Activated T-cell treated with anti-CD3 and anti-CD28 coated beads for 4 hours (primary cell): ENCODE data around the gene PAEP.
"Not testable (repeated sequence)": the region's sequence is repeated elsewhere in the genome, so short reads cannot be mapped to it uniquely, and the experiment has no call there.

Experiments
- DNase-seq: peaks from one replicate; pipeline ENCODE4 v3.0.0-alpha.2; 2020

Gene PAEP

DNA sequence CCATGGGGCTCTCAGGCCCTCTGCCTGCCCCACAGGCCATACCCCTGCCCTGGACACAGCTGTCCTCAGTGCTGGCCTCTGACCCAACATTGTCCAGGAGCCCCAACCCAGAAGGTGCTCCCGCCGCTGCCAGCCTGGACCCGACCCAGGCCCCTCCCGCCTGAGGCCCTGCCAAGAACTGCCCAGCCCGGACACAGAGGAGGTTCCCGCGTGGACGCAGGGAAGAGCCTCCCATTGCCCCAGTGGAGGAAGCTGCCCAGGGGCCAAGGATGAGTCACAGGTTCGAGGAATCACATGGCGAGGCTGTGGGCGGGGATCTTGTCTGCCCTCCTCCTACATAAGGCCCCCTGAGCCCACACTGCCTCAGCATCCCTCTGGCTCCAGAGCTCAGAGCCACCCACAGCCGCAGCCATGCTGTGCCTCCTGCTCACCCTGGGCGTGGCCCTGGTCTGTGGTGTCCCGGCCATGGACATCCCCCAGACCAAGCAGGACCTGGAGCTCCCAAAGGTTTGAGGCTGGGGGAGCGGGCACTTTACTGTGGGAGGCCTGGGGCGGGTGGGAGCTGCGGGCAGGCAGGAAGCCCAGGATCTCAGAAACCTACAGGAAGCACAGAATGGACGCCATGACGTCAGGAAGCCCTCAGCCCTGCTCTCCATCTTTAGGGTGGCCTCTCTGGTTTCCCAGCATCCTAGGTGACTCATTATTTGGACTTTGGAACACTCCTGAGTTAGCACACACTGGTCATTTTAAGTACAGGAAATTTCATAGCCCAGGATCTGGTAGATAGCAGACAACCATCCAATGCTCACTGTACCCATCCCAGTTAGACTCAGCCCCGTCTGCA lies at the start of gene PAEP:
TSS of gene PAEP (plus strand) at position 366 of the 844 bp plus-strand sequence.
- DNase-seq, result no peak

DNA sequence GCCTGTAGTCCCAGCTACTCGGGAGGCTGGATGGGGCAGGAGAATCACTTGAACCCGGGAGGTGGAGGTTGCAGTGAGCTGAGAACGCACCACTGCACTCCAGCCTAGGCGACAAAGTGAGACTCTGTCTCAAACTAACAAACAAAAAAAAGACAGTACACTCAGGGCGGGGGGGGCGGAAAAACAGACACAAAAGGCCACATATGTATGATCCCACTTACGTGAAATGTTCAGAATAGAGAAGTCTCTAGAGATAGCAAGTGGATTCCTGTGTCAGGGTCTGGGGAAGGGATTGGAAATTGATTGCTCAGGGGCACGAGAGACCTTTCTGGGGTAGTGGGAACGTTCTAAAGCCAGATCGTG lies 49.3 kb upstream of the PAEP start:
- no peak for DNase-seq

DNA sequence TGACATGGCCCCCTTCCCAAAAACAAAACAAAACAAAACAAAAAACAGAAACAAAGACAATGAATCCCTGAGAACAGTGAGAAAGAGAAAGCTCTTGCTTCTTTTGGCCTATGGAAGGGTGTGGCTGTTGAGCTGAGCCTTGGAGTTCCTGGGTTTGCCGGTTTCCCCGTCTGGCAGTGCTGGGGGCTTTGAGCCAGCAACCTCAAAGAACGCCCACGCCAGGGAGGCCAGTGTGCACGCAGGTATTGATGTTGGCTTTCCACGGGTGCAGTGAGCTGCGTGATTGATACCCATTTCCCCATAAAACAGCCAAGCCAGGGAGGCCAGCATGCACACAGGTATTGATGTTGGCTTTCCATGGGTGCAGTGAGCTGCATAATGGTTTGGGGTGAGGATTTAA lies 48.7 kb upstream of the PAEP start:
- no peak for DNase-seq

DNA sequence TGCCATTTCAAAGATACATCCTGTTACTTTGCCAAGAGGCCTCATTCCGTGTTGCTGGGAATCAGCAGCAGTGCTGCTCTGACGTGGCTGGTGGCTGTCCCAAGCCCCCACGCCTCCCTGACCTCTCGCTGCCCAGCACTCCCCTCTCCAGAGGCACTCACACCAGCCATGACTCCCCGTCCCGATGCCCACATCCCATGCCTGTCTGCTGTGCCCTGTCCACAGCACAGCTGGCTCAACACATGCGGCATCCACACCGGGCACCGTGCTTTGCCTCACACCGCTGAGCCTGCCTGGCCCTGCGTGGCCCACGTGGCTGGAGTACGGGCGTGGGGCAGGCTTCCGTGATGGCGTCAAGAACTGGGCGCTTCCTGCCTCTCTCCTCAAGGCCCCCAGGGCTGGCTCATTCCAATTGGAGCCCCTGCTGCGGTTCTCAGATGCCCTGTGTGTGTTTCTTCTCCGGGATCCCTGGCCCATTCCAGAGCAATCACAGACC lies 48.2 kb upstream of the PAEP start:
- DNase-seq, result no peak

DNA sequence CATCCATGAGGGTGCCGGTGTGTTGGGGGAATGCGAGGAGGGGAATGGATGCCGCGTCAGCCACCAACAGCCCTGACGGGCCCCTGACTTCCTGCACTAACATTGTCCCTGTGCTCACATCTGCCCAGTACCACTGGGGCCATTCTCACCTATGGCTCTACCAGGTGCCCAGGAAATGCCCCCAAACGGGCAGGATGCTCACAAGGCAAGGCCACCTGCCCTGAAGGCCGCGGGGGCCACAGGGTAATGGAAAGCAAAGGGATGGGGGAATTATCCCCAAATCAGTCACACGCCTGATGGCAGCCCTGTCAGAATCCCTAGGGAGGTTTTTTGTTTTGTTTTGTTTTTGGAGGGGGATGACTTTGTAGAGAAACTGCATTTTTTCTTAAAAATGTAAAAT lies 47.6 kb upstream of the PAEP start:
- DNase-seq, result not testable (repeated sequence)

DNA sequence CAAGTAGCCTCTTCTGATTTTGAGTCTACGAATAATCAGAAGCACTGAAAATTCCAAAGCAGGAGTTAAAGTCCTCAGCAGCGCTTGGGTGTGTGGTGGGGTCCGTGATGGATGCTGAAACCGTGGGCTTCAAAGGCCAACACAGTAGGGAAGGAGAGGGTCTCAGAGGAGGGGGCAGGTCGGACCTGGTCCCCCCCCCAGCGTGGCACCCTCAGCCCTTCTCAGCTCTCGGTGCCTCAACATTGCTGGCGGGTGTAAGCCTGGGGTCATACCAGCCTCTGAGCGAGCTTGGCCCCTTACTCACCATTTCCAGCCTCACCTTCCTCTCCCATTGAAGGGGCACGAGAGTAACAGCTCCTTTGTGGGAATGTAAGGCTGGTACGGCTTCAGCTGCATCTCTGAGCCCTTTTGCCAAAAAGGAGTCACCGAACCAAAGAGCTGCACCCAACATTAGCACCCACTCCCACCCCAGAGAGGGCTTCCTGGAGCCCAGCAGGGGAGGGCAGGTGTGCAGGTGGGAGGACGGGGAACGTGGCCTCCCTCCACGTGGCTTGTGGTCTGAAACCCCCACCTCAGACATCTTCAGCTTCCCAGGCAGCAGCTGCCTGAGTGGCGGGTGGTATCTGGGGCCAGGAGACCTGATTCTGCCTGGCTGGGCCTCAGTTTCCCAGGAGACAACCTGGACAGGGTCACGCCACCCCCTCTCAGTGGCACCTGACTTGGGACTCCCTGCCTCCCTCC lies 47.0 kb upstream of the PAEP start:
- no peak for DNase-seq

DNA sequence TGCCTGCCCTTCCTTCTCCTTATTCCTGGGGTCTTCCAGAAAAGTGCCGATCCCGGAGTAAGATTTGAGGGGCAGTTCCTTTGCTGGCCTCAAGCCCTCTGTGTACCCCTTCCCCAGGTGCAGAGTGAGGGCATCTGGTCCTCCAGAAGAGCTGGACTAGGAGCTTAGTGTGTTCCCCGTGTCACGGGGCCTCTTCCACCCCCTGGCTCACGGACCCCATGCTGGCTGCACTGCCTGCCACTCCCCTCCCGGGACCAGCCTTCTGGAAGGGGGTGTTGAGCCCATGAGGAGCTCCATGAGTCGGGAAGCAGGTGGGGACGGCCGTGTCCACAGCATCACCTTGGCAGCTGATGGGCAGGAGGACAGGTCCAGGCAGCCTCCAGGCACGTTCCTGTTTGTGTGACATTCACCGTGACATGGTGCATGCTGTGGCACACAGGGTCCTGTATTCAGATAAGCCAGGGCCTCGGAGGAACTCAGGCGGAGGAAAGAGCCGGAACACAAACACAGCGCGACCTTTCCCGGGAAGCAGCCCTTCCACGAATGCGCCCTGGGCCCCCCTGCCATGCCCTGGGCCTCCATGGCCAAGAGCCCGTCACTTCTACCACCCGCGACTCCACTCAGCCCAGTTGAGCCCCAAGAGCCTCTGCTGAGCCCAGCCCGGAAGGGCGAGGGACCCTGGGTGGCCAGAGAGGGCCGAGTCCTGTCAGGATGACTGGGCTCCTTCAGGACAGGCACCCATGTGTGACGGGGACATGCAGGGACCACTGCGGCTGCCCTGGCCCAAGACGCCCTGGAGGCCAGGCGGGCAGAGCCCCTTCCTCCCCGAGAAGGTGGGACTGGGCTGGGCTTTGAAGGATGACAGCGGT lies 46.2 kb upstream of the PAEP start:
- no peak for DNase-seq

DNA sequence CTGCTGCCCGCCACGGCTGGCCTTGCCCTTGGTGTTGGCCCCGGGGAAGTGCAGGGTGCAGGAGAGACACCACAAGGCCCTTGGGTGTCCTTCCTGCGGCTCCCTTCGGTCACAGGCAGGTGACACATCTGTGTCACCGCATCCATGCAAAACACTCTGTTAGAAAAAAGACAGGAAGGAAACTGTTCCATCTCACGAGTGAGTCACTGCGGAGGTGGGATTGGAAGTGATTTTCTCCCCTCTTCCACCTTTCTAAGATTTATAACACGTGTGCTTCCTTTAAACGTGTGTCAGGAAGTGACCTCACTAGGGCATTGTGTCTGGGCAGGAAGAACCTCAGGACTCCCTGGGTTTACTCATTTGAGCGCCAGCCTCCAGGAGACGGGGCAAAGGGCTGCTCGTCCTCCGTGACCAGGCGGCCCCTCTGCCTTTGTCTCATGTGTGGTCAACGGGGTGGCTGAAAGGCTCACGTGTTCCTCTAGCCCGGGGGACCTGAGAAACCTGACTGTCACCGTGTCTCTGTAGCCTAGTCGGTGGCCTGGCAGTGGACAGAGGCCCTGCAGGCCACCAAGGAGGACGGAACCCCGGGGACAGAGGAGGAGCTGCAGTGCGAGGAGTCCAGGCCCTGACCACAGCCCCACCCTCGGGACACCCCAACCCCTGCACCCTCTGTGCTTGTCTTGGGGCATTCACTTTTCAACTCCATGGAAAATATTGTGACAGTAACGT lies 45.3 kb upstream of the PAEP start:
- DNase-seq, result no peak

DNA sequence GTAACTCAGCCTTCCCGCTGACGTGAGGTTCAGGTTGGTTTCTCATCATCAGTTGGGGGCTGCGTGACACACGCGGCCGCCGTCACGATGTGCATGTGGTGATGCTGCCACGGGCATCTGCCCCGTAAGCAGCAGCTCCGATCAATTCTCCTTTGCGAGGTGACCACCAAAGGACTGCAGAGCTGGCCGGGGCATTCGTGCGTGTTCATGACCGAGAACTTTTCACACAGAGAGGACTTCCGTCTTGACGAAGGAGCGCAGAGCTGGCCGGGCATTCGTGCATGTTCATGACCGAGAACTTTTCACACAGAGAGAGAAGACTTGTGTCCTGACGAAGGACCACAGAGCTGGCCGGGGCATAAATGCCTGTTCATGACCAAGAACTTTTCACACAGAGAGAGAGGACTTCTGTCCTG lies 44.1 kb upstream of the PAEP start:
- no peak for DNase-seq

DNA sequence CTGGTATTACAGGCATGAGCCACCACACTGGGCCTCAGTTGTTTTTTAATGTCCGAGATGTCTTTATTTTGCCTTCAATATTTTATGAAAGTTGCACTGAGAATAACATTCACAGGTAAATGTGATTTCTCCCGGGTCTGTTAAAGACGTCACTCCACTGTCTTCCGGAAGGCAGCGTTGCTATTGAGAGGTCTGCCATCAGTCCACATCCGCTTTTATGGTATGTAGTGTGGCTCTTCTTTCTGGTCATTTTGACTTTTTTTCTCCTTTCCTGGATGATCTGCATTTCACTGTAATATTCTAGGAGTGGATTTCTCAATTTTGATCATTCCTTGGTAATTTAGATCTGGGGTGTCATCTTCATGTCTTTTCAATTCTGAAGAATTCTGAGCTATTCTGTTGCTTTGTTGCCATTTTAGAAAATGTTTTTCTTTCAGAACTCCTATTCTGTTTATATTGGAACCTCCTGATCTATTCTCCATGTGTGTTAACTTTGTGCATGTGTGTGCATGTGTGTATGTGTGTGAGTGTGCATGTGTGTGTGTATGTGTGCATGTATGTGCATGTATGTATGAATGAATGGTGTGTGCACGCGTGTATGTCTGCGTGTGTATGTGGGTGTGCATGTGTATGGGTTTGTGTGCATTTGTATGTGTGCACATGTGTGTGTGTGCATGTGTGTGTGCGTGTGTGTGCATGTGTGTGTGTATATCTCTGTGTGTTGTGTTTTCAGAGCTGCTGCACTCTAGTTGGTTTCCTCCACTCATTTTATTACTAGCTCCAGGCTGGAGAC lies 42.2 kb upstream of the PAEP start:
- no peak for DNase-seq

DNA sequence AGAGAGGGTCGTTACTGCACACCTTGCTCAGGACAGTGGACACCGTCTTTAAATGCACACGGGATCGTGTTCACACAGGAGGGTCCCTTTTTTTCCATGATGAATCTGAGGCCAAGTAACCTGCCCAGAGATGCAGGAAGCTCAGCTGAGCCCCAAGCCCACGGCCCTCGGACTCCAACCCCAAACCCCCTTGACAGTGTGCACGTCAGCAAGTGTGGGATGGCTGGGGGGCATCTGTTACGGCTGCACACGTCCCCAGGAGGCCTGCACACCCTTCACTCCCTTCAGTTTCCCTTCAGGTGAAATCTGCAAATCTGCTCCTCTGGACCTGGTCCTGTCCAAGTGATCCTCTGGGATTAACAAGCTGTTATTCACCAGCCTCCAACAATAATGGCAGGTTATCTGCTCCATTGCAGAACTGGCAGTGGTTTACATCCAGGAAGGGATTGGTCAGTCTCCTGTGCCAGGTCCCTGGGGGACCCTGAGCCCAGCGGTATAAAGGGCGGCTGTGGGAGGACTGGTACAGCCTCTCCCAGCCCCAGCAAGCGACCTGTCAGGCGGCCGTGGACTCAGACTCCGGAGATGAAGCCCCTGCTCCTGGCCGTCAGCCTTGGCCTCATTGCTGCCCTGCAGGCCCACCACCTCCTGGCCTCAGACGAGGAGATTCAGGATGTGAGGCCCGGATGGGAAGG lies 40.5 kb upstream of the PAEP start, which contains the start of gene LCN1:
TSS of gene LCN1 (plus strand) at position 525 of the 692 bp plus-strand sequence. CDS start at position 583, 58 bp downstream.
- DNase-seq, result no peak

DNA sequence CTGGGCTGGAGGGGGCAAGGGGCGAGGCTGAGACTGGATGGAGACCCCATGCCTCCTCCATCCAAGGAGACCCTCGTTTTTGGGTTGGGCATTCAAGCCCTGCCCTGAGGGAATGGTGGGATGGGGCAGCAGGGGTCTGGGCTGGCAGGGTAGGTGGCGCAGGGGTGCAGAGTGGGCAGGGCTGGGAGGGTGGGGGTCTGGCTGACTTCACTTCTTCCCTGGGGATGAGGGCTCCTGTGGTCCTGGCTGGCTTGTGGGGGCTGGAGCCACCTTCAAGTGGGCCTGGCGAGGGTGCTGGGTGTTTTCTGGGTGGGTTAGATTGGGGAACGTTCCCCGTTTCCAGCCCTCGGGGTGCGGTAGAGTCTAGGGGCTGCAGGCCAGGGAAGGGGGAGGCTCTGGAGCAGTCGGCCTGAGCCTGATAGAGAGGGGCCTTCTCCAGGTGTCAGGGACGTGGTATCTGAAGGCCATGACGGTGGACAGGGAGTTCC lies 39.9 kb upstream of the PAEP start:
- no peak for DNase-seq

DNA sequence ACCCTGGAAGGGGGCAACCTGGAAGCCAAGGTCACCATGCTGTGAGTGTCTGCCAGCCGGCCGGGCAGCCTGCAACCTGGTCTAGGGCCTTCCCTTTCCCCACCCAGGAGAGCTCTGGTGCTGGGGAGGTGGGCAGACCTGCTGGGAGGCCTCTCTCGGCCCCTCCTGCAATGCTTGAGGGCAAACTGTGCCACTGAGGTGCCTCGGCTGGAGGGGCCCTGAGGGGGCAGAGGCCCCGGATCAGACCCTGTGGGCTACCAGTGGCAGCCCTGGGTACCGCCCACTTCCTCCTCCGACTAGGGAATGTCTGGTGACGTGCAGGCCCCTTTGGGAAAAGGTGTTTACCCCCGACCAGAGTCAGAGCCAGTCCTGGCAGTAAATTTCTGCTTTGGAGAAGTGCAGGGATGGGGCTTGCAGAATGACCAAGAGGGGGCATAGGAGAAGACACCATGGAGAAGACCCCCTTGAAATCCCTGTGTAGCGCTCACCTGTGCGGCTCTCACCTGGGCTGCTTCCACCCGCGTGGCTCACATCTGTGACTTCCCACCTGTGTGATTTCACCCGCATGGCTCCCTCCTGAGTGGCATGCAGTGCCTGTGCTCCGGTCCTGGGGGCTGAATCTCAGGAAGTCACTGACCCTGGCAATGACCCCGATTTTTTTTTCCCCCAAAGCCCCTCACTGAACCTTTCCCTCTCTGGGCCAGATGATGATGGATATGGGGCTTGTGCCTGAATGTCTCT lies 39.2 kb upstream of the PAEP start:
- no peak for DNase-seq

DNA sequence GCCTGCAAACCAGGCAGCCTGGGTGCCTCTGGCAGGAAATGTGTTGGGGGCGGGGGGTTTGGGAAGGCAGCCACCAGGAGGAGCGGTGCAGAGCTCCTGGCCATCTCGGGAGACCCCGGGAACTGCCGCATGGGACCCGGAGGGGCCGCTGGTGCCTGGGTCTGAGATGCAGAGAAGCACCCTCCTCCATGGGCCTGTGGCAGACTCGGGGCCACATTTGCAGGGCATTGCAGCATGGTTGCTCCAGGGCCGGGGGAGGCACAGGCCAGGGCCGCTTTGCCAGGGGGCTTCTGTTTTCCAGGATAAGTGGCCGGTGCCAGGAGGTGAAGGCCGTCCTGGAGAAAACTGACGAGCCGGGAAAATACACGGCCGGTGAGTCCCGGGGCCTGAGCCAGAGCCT lies 38.6 kb upstream of the PAEP start:
- no peak for DNase-seq

DNA sequence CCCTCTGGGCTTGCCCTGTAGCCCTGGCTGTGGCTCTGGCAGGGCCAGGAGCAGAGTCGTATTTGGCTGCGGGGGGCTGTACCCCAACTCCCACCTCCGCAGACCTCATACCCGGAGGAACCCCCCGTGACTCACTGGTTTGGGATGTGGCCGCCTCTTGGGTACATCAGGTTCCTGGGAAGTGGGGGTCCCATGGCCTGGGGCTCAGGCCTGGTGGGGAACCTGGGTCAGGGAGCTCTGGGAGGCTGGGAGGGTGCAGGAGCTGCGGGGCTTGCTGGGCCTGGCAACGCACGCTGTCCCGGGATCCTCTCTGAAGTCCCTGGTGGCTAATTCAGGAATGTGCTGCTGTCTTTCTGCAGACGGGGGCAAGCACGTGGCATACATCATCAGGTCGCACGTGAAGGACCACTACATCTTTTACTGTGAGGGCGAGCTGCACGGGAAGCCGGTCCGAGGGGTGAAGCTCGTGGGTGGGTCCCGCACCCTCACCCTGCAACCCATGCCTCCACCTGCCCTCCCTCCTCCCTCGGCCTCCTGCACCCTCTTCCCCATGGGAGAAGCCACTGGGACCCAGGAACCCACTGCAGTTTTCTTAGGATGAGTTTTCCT lies 37.9 kb upstream of the PAEP start:
- no peak for DNase-seq

DNA sequence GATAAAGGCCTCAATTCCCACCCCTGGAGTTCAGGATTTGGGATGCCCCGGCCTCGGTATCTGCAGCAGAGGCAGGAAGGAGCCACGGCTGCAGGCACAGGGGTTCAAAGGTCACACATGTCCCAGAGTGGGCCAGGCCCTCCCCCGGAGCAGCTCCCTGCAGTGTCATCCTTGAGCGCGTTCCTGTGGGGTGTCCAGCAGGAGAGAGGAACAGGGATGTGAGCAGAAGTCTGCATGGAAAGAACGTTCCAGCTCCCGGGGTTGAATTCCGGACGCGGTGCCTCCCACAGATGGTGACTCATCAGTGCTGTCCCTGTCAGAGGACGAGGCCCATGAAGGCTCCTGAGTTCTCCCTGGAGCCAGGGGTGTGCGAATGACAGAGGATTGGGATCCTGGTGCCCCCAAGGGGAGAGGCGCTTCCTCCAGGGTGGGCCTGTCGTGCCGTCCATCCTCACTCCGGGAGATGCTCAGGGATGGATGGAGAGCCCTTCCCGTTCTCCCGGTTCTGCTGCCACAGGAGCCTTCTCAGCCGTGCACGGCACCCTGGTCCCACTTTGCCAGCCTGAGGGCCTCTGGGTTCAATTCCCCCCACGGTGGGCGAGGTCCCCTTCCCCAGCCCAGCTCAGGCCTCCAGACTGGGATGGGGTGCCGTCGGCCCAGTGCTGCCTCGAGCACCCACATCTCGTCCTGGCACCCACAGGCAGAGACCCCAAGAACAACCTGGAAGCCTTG lies 37.3 kb upstream of the PAEP start:
- DNase-seq, result no peak

DNA sequence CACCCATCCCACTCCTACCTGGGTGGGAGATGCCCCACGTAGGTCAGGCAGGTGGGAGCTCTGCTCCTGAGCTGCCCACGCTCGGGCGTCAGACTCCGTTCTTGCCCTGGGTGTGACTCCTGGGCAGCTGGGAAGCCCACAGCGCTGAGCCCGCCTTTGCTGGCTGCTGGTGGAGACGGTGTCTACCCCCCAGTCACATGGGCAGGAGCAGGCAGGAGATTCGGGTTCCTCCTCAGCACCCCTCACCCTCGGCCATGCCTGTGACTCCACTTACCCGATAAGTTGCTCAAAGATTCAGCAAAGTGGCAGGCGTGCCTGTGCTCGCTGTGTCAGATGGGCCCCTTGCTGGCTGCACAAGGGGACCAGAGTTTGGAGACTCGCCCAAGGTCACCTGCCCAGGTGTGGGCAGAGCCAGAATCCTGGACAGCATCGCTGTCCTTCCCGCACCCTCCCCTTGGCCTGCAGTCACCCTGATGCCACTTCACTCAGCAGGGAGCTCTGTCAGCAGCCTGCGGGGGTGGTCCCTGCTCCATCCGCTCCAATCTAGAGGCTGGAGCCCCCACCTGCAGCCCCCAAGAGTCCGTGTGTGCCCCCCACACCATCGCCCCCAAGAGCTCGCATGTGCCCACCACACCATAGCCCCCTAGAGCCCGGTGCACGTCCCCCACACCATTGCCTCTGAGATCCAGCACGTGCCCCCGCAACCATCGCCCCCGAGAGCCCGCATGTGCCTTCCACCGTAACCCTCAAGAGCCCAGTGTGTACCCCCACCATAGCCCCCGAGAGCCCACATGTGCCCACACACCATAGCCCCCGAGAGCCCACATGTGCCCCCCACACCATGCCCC lies 36.1 kb upstream of the PAEP start:
- DNase-seq, result no peak
